IMR-90 (cell line): Measurements from ENCODE around the gene TALDO1. TPM values are rescaled to one million over a fixed set of nuclear protein-coding genes. Genes with fewer than 3 reads are reported as not detected.

Experiments used
- ATAC-seq: fragments of 200-7000 bp; cut with Tn5 transposase; 2 replicates; pipeline ENCODE4 v1.9.1; 2020; ENCODE audit warnings: low read depth, mild to moderate bottlenecking, moderate library complexity
- BruUV-seq: library from RNA; stranded (reverse); fragments of 400-500 nt; replicated peaks from 2 replicates; lab custom pipeline; 2021; lab: Mats Ljungman, UMichigan
- CTCF ChIA-PET: fragments of 300-600 bp; formaldehyde crosslinking; extraction: SDS; loops from one replicate; lab custom pipeline; 2021; ENCODE audit warnings: antibody characterized with exemption; lab: Yijun Ruan, JAX
- POLR2A ChIA-PET: fragments of 300-600 bp; sonication (Branson Sonifier 250); formaldehyde crosslinking; loops from one replicate; lab custom pipeline; 2022; ENCODE audit warnings: antibody characterized with exemption; ENCODE audit not compliant: unreplicated experiment; lab: Charles Lee
- DNase-seq: peaks from one replicate; pipeline ENCODE4 v3.0.0; 2013
- H2AFZ ChIP-seq: replicated peaks from 2 replicates; pipeline ENCODE3; 2013; ENCODE audit warnings: low read length, mild to moderate bottlenecking; ENCODE audit not compliant: poor library complexity
- H2AK5ac ChIP-seq: 2 replicates; pipeline ENCODE4 v1.6.1; 2013; ENCODE audit warnings: low read depth, low read length, inconsistent platforms
- H2AK9ac ChIP-seq: replicated peaks from 2 replicates; pipeline ENCODE3; 2013; ENCODE audit warnings: mild to moderate bottlenecking, low read depth, low read length, moderate library complexity; ENCODE audit not compliant: poor library complexity
- H2BK120ac ChIP-seq: 2 replicates; pipeline ENCODE4 v1.6.1; 2013; ENCODE audit warnings: low read depth, low read length, inconsistent platforms
- H2BK15ac ChIP-seq: 3 replicates; pipeline ENCODE4 v1.6.1; 2013; ENCODE audit warnings: low read depth, low read length, inconsistent platforms
- H2BK20ac ChIP-seq: 2 replicates; pipeline ENCODE4 v1.6.1; 2013; ENCODE audit warnings: low read depth, mild to moderate bottlenecking, inconsistent platforms, low read length, moderate library complexity
- H2BK5ac ChIP-seq: 2 replicates; pipeline ENCODE4 v1.6.1; 2013; ENCODE audit warnings: mild to moderate bottlenecking, low read depth, low read length, inconsistent platforms; ENCODE audit not compliant: poor library complexity, severe bottlenecking
- H3K14ac ChIP-seq: replicated peaks from 2 replicates; pipeline ENCODE4 v1.6.1; 2013; ENCODE audit warnings: low read depth, low read length, inconsistent platforms
- H3K18ac ChIP-seq: 2 replicates; pipeline ENCODE4 v1.6.1; 2013; ENCODE audit warnings: low read depth, low read length, control low read depth
- H3K23ac ChIP-seq: 2 replicates; pipeline ENCODE4 v1.6.1; 2013; ENCODE audit warnings: low read depth, low read length, inconsistent platforms
- H3K27ac ChIP-seq: 2 replicates; pipeline ENCODE4 v1.5.1; 2013; ENCODE audit warnings: mild to moderate bottlenecking, control low read depth, low read length; ENCODE audit not compliant: insufficient read depth
- H3K27me3 ChIP-seq: 2 replicates; pipeline ENCODE4 v1.6.1; 2013; ENCODE audit warnings: low read length; ENCODE audit not compliant: control insufficient read depth, insufficient read depth
- H3K36me3 ChIP-seq: 2 replicates; pipeline ENCODE4 v1.6.1; 2013; ENCODE audit warnings: low read length, mixed read lengths; ENCODE audit not compliant: control insufficient read depth, insufficient read depth
- H3K4ac ChIP-seq: 2 replicates; pipeline ENCODE4 v1.6.1; 2013; ENCODE audit warnings: low read depth, low read length, inconsistent platforms
- H3K4me1 ChIP-seq: 2 replicates; pipeline ENCODE4 v1.6.1; 2013; ENCODE audit warnings: low read length, mixed read lengths; ENCODE audit not compliant: control insufficient read depth, insufficient read depth
- H3K4me2 ChIP-seq: 2 replicates; pipeline ENCODE4 v1.6.1; 2013; ENCODE audit warnings: low read depth, mild to moderate bottlenecking, control low read depth, low read length, moderate library complexity
- H3K4me3 ChIP-seq: 2 replicates; pipeline ENCODE4 v1.5.1; 2013; ENCODE audit warnings: low read depth, mild to moderate bottlenecking, control low read depth, low read length, moderate library complexity; ENCODE audit not compliant: insufficient read depth
- H3K56ac ChIP-seq: 2 replicates; pipeline ENCODE4 v1.6.1; 2013; ENCODE audit warnings: low read length, inconsistent platforms; ENCODE audit not compliant: insufficient read depth; ENCODE audit errors: extremely low read depth
- H3K79me1 ChIP-seq, 2 experiments: 2 replicates each; pipeline ENCODE4 v1.6.1; 2013; ENCODE audit warnings: low read length in 2 of 2, inconsistent platforms in 1 of 2, low read depth in 1 of 2
- H3K9ac ChIP-seq: 2 replicates; pipeline ENCODE4 v1.6.1; 2013; ENCODE audit warnings: low read depth, low read length, control low read depth
- H3K9me1 ChIP-seq: 2 replicates; pipeline ENCODE4 v1.6.1; 2013; ENCODE audit warnings: low read length, inconsistent platforms; ENCODE audit not compliant: insufficient read depth
- H3K9me3 ChIP-seq: 2 replicates; pipeline ENCODE4 v1.6.1; 2013; ENCODE audit warnings: low read length; ENCODE audit not compliant: control insufficient read depth, insufficient read depth
- H4K20me1 ChIP-seq: 2 replicates; pipeline ENCODE4 v1.6.1; 2013; ENCODE audit warnings: low read length, inconsistent platforms; ENCODE audit not compliant: insufficient read depth
- H4K5ac ChIP-seq: 2 replicates; pipeline ENCODE4 v1.6.1; 2013; ENCODE audit warnings: mild to moderate bottlenecking, low read depth, low read length, control low read depth
- H4K8ac ChIP-seq, 2 experiments: 2 replicates each; pipeline ENCODE4 v1.6.1; 2013; ENCODE audit warnings: low read depth in 2 of 2, low read length in 2 of 2, control low read depth in 1 of 2, inconsistent platforms in 1 of 2
- H4K91ac ChIP-seq: 2 replicates; pipeline ENCODE4 v1.6.1; 2013; ENCODE audit warnings: low read depth, low read length, inconsistent platforms; ENCODE audit not compliant: insufficient read depth
- MAFK ChIP-seq: IDR thresholded peaks from 2 replicates; pipeline ENCODE4 v1.6.1; 2012; ENCODE audit warnings: low read depth, low read length, improper control_type of control experiment
- MXI1 ChIP-seq: IDR thresholded peaks from 2 replicates; pipeline ENCODE4 v1.6.1; 2012; ENCODE audit warnings: low read depth, mild to moderate bottlenecking, low read length, moderate library complexity, borderline replicate concordance
- SMC3 ChIP-seq: fragments of 150-350 bp; IDR thresholded peaks from 2 replicates; pipeline ENCODE4 v1.6.1; 2016; ENCODE audit warnings: low read depth, mild to moderate bottlenecking, antibody characterized with exemption, low read length, moderate library complexity
- WGBS, 2 experiments: methylation state at CpG; one replicate each; pipeline versions ENCODE4 v1.1.5 to v1.1.7; 2013; ENCODE audit warnings: missing lambda C conversion rate in 2 of 2; ENCODE audit not compliant: insufficient read length in 1 of 2; ENCODE audit errors: extremely low coverage in 2 of 2; 5-methylcytosine and 5-hydroxymethylcytosine counted together
- dilution Hi-C: fragments of 300-500 bp; cut with HindIII; formaldehyde crosslinking; loops from one replicate; pipeline ENCODE4 v1.14.3; 2018; ENCODE audit warnings: low sequenced_read_pairs; ENCODE audit not compliant: unreplicated experiment
- in situ Hi-C: fragments of 300-500 bp; cut with MboI; formaldehyde crosslinking; loops from 3 replicates; pipeline ENCODE4 v1.14.3; 2019; ENCODE audit warnings: low sequenced_read_pairs, inconsistent platforms, mixed read lengths
- intact Hi-C: fragments of 100-400 bp; cut with micrococcal nuclease; formaldehyde crosslinking; loops from 2 replicates; pipeline ENCODE4 v1.10.0; 2022
- polyA plus RNA-seq, 3 experiments: library from polyadenylated mRNA; depleted of rRNA; stranded (reverse); fragments of >200 nt; gene quantifications; 2 replicates each; pipeline ENCODE4 v1.2.3, GENCODE V29; 2012; ENCODE audit warnings: low replicate concordance in 1 of 3
- total RNA-seq: library from RNA; depleted of rRNA; stranded (reverse); fragments of >200 nt; gene quantifications from 2 replicates; pipeline ENCODE4 v1.2.3, GENCODE V29; 2012
- TF ChIP-seq, protein P1 (sequence below): fragments of 150-350 bp; IDR thresholded peaks from 2 replicates; pipeline ENCODE4 v1.6.1; 2016; ENCODE audit warnings: low read depth, mild to moderate bottlenecking, low read length, moderate library complexity, borderline replicate concordance

TALDO1 gene
- total and polyA plus RNA-seq, 2 of the 4 experiments (the other 2 are of a cell fraction) = 147 to 210 TPM

DNA sequence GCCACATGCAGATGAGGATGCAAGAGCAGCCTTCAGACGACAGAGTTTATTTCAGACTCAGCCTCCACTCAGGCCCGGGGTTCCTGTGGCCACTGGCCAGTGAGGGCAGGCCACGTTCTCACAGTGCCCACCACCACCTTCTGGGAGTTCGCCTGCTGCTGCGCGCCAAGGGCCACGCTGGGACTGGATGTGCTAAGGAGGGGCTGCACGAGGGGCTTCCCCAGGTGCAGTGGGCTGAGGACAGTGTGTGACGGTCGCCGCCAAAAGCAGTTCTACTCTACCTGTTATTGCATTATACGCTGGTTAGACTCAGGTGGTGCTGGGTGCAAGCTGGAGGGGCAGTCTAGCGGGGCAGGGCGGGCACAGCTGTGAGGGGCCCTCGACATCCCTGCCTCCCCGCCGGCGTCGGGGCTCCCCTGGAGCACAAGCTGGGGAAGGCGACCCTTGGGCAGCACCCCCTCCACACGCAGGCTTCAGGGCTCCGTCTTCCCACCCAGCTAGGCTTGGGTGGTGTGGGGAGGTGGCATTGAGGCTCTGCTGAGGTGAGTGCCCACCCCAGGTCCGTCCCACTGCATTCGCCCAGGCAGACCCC lies 39.9 kb downstream of the TALDO1 start:
- peak overlapping the region; percentile 14 for H2AFZ ChIP-seq
- intact Hi-C loops (no loop called here), in situ Hi-C loops (no loop called here), dilution Hi-C loops (no loop called here)
- no peak overlapping the region for H3K27ac ChIP-seq
- BruUV-seq = no TSS peak
- no peak overlapping the region for H3K23ac ChIP-seq
- H3K18ac ChIP-seq = no peak overlapping the region
- POLR2A ChIA-PET = no interaction called here
- H4K5ac ChIP-seq = no peak overlapping the region
- no peaks in the 10 kb centered on the region for H3K9me1 ChIP-seq
- peaks cover 8% of the 10 kb centered on the region; the same call in 1 of the 2 replicates for H3K36me3 ChIP-seq
- no peak overlapping the region for H3K4ac ChIP-seq
- H3K27me3 ChIP-seq = no peaks in the 10 kb centered on the region
- no peak overlapping the region for H3K4me3 ChIP-seq
- no peak overlapping the region for H2BK5ac ChIP-seq
- H3K56ac ChIP-seq = no peak overlapping the region
- H2BK120ac ChIP-seq = no peak overlapping the region
- H2AK5ac ChIP-seq = no peak overlapping the region
- WGBS, 2 experiments = 92% methylated on average over 5 of the region's 24 CpGs; no CpG with 5 or more reads in 1 of the 2 experiments
- no peak overlapping the region for H2BK20ac ChIP-seq
- H3K79me1 ChIP-seq = peaks cover 0 to 12% of the 10 kb centered on the region in 2 experiments; a peak in 2 of 4 replicates
- H3K14ac ChIP-seq = no peak overlapping the region
- no peak overlapping the region for H2BK15ac ChIP-seq
- H4K8ac ChIP-seq = no peak overlapping the region
- TF ChIP-seq MXI1 (no peak), MAFK (no peak), SMC3 (no peak)
- TF ChIP-seq, protein P1, sequence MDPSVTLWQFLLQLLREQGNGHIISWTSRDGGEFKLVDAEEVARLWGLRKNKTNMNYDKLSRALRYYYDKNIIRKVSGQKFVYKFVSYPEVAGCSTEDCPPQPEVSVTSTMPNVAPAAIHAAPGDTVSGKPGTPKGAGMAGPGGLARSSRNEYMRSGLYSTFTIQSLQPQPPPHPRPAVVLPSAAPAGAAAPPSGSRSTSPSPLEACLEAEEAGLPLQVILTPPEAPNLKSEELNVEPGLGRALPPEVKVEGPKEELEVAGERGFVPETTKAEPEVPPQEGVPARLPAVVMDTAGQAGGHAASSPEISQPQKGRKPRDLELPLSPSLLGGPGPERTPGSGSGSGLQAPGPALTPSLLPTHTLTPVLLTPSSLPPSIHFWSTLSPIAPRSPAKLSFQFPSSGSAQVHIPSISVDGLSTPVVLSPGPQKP = no peak
- H3K4me2 ChIP-seq = no peak overlapping the region
- H4K91ac ChIP-seq = no peak overlapping the region
- peaks cover 9% of the 10 kb centered on the region for H4K20me1 ChIP-seq
- H3K4me1 ChIP-seq = peaks cover 11% of the 10 kb centered on the region
- H3K9ac ChIP-seq = no peak overlapping the region
- ATAC-seq = no peak
- H3K9me3 ChIP-seq = no peaks in the 10 kb centered on the region
- no peak for DNase-seq
- CTCF ChIA-PET = no interaction called here
- peak overlapping the region; percentile 1 for H2AK9ac ChIP-seq
